C4-2B (cell line): ENCODE data around the gene SLC29A4.
"Not testable (repeated sequence)": the region's sequence is repeated elsewhere in the genome, so short reads cannot be mapped to it uniquely, and the experiment has no call there.

Experiments
- CTCF ChIP-seq: fragments of 450-650 bp; conservative IDR thresholded peaks from 2 replicates; pipeline ENCODE4 v1.5.1; 2017; ENCODE audit warnings: mild to moderate bottlenecking
- ZFX ChIP-seq: fragments of 450-650 bp; IDR thresholded peaks from 2 replicates; pipeline ENCODE4 v1.6.1; 2017

- not testable (repeated sequence) for TF ChIP-seq CTCF, ZFX
Observed at GRCh38 chr7:5260530-5261068, 22.1 kb upstream of the SLC29A4 start.
